Subcutaneous adipose tissue (tissue), 4 donors: ENCODE results near the gene ZMYM4. TPM values are rescaled to one million over a fixed set of nuclear protein-coding genes. Genes with fewer than 3 reads are reported as not detected.

Experiments
- total RNA-seq, 4 donors: library from RNA; depleted of rRNA; stranded (reverse); fragments of >200 nt; gene quantifications; one replicate each; pipeline ENCODE4 v1.1.0, GENCODE V29; 2016
- TF ChIP-seq, protein P1 (sequence below): fragments of 450-650 bp; IDR thresholded peaks from one replicate; pipeline ENCODE4 v1.5.1; 2016; ENCODE audit warnings: low read depth, mild to moderate bottlenecking, control low read depth, antibody characterized with exemption, moderate library complexity

Gene ZMYM4
- 10 to 100 TPM; 34.9 to 41.0 (median 39.5) TPM for total RNA-seq

DNA sequence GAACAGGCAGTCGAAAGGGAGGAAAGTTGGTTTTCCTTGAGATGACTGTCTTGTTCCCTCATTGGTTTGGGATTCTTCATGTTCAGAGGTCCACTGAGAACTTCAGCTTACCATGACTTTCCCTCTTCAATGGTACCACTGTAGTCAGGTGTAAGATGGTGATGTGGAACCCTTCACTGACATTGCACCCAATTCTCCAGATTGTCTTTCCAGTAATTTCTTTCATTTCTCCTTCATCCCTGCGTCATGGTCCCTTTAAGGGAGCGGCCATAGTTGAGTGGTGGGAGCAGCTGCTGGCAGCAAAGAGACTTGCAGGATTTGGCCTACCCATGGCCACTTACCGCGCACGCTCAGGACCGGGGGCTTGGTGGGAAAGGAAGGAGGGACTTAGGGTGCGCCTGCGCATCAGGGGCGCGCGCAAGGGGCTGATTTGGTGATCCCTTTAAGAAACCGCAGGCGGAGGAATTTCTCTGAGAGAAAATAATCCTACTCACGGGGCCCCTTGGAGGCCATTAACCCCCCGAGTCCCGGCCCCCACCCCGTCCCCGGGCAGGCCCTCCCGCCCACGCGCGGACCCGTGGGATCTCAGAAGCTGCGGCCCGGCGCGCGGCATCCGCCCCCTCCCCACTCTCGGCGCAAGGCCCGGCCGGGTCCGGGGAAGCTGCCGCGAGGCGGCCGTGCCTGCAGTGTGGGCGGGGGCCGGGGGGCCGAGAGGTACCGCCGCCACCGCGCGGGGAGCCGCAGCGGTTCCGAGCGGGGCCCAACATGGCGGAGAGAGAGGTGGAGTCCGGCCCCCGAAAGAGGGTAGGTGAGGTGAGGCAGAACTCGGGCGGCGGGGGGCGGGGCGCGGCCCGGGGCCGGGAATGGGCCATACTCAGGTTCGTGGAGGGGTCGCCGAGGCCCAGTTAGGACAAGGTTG lies at the start of gene ZMYM4:
Gene ZMYM4 (plus strand): TSS at position 428 of the 919 bp plus-strand sequence. CDS start 338 bp downstream, at position 766.
- TF ChIP-seq, protein P1, sequence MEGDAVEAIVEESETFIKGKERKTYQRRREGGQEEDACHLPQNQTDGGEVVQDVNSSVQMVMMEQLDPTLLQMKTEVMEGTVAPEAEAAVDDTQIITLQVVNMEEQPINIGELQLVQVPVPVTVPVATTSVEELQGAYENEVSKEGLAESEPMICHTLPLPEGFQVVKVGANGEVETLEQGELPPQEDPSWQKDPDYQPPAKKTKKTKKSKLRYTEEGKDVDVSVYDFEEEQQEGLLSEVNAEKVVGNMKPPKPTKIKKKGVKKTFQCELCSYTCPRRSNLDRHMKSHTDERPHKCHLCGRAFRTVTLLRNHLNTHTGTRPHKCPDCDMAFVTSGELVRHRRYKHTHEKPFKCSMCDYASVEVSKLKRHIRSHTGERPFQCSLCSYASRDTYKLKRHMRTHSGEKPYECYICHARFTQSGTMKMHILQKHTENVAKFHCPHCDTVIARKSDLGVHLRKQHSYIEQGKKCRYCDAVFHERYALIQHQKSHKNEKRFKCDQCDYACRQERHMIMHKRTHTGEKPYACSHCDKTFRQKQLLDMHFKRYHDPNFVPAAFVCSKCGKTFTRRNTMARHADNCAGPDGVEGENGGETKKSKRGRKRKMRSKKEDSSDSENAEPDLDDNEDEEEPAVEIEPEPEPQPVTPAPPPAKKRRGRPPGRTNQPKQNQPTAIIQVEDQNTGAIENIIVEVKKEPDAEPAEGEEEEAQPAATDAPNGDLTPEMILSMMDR = no peak

DNA sequence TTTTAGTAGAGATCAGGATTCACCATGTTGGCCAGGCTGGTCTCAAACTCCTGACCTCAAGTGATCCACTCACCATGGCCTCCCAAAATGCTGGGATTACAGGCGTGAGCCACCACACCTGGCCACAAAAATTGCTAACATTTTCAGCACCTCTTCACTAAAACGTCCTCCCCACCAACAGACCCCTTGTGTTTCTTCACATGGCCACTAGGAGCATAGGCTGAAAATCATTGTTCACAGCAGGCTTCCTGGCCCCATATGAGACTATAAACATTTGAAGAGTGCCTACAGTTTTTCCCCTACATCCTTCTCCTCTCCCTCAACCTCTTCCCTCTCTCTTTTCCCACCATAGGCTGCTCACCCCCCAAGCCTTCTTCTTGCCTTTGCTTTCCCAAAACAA lies 47.5 kb upstream of the ZMYM4 start:
- TF ChIP-seq, protein P1 = no peak

DNA sequence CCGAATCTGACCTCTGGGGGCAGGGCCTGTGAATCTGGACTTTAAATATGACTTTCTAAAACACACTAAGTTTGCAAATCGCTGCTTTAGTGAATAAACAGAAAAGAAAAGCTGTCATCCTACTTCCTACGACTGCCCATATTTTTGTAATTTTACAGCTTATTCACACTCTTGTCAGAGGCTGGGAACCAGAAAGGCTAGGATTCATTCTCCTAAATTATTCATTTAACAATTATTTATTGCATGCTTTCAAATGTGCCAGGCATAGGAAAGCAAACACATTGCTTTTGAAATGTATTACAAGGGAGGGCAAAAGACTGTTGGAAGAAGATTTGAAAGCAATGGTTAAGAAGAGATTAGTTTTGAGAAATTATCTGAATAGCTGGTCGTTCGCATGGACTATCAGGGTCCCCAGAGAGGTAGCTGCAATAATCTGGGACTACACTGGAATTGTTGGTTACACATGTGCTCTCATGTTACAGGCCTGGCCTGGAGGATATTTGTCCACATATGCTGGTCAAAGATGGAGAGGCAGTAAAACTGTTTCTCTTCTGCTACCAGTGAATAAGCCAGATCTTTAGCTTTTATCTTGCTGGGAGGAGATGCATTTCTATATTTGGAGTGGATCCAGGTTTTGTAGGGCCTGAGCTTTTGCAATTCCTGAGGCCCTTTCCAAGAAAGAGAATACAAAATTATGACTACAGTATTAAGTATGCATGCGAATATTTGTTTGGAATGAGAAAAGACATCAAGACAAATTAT lies 46.0 kb upstream of the ZMYM4 start:
- TF ChIP-seq, protein P1 = no peak

DNA sequence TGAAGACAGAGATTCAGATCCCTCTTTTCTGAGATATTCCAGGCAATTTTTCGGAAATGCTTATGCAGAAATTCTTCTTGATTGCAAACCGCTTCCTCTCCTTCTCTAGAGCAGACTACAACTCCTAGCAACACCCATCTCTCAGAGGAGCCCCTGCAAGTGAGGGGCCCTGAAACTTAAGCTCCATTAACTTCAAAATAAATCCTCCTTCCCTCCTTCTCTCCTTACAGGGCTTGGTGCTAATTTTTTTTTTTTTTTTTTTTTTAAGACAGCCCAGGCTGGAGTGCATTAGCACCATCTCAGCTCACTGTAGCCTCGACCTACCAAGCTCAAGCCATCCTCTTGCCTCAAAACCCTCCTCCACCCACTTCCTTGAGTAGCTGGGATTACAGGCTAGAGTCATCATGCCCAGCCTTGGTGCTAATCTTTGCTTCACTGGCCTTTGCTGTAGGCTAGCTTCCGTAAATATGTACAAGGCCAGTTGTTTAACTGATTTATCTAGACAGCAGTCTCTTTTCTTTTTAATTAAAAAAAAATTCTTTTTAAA lies 45.4 kb upstream of the ZMYM4 start:
- TF ChIP-seq, protein P1 = no peak

DNA sequence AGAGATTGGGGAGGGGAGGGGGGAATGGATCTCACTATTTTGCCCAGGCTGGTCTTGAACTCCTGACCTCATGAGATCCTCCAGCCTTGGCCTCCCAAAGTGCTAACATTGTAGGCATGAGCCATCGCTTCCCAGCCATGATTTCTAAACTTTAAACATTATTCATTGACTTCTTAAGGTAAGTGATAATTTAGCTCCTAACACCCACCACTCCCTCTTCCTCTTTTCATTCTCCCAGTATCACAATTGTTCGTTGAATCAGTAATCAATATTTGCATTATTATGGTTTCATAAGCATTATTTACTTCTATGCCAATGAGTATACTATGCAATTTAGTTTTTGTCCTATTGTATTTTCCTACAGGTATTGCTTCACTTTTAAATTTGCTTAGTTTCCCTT lies 42.0 kb upstream of the ZMYM4 start:
- TF ChIP-seq, protein P1 = no peak

DNA sequence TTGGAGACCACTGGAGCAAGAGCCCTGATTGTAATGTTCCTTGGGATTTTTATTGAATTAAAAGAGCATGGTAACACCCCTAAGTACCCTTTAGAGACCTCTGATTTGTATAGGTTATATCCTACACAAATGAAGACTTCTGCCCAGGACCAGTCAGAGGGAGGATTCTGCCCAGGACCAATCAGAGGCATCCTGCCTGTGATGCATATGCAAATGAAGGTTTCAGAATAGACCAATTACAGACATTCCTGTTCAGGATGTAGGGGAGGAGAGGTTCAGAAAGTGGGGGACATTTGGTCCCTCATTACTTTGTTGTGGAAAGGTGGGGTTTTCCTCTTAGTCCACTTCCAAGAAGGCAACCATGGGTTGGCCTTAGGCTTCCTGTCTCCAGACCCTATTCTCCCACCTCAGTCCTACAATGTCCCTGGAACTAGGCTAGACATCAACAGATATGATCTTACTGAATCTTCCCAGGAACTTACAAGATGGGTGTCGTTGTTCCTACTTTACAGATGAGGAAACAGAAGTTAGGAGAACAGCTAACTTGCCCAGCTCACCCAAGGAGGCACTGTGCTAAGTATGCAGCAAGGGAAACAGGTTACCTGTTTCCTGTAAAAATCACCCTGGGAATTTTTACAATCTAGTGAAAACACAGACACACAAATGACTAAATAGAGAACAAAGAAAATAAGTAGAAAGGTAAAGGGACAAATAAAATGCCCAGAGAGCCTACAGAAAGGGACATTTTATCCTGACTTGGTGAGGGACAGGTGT lies 38.7 kb upstream of the ZMYM4 start:
- TF ChIP-seq, protein P1 = no peak
